ENCODE data around the gene GATD1.

GATD1 gene

GRCh38 chr11:777288-778255 lies at the start of gene GATD1:
Gene GATD1, minus strand, starts transcription at chr11:777487. Its CDS starts 25 bp downstream, at chr11:777462.
- TF ChIP-seq GATA3 (IDR thresholded peaks at IDR 0.05; ENCODE audit: low read depth, low read length), result no peak
- TF ChIP-seq GATA2 (IDR thresholded peaks at IDR 0.05; ENCODE audit: low read depth, low read length), result no peak

- TF ChIP-seq GATA3 (IDR thresholded peaks at IDR 0.05; ENCODE audit: low read depth, low read length) (no peak), GATA2 (IDR thresholded peaks at IDR 0.05; ENCODE audit: low read depth, low read length) (no peak)
Observed at GRCh38 chr11:826836-827145, 49.5 kb upstream of the GATD1 start.

GRCh38 chr11:826227-826621 lies 48.9 kb upstream of the GATD1 start:
- TF ChIP-seq GATA2 (IDR thresholded peaks at IDR 0.05; ENCODE audit: low read depth, low read length), result no peak
- TF ChIP-seq GATA3 (IDR thresholded peaks at IDR 0.05; ENCODE audit: low read depth, low read length), result no peak

GRCh38 chr11:825366-826226 lies 48.3 kb upstream of the GATD1 start:
- TF ChIP-seq GATA2 (IDR thresholded peaks at IDR 0.05; ENCODE audit: low read depth, low read length), result no peak
- TF ChIP-seq GATA3 (IDR thresholded peaks at IDR 0.05; ENCODE audit: low read depth, low read length), result no peak

GRCh38 chr11:824942-825341 lies 47.7 kb upstream of the GATD1 start:
- no peak for TF ChIP-seq GATA2 (IDR thresholded peaks at IDR 0.05; ENCODE audit: low read depth, low read length)
- TF ChIP-seq GATA3 (IDR thresholded peaks at IDR 0.05; ENCODE audit: low read depth, low read length), result no peak

- TF ChIP-seq GATA2 (IDR thresholded peaks at IDR 0.05; ENCODE audit: low read depth, low read length) (no peak), GATA3 (IDR thresholded peaks at IDR 0.05; ENCODE audit: low read depth, low read length) (no peak)
Observed at GRCh38 chr11:824292-824880, 47.1 kb upstream of the GATD1 start.

GRCh38 chr11:823441-824291 lies 46.4 kb upstream of the GATD1 start:
- no peak for TF ChIP-seq GATA2 (IDR thresholded peaks at IDR 0.05; ENCODE audit: low read depth, low read length)
- TF ChIP-seq GATA3 (IDR thresholded peaks at IDR 0.05; ENCODE audit: low read depth, low read length), result no peak

- no peak for TF ChIP-seq GATA2 (IDR thresholded peaks at IDR 0.05; ENCODE audit: low read depth, low read length)
- no peak for TF ChIP-seq GATA3 (IDR thresholded peaks at IDR 0.05; ENCODE audit: low read depth, low read length)
Observed at GRCh38 chr11:821512-822371, 44.5 kb upstream of the GATD1 start.

- no peak for TF ChIP-seq GATA2 (IDR thresholded peaks at IDR 0.05; ENCODE audit: low read depth, low read length)
- TF ChIP-seq GATA3 (IDR thresholded peaks at IDR 0.05; ENCODE audit: low read depth, low read length), result no peak
Observed at GRCh38 chr11:820655-821511, 43.6 kb upstream of the GATD1 start.

GRCh38 chr11:819943-820649 lies 42.8 kb upstream of the GATD1 start:
- no peak for TF ChIP-seq GATA3 (IDR thresholded peaks at IDR 0.05; ENCODE audit: low read depth, low read length)
- no peak for TF ChIP-seq GATA2 (IDR thresholded peaks at IDR 0.05; ENCODE audit: low read depth, low read length)

Measured in SH-SY5Y (cell line).